Limb (tissue), 2 donors: ENCODE results near the gene ULBP2.

Experiments used
- DNase-seq, 2 donors: peaks; one replicate each; pipeline ENCODE4 v3.0.0-alpha.2; 2016; ENCODE audit errors: extremely low spot score in 2 of 2

Gene ULBP2

GRCh38 chr6:149941583-149942460 is at the start of gene ULBP2:
Gene ULBP2 (plus strand): TSS chr6:149942014. CDS start chr6:149942073, 59 bp downstream.
- peak; percentile 84 to 88 for DNase-seq

- no peak for DNase-seq
These were observed 46.7 kb upstream of the ULBP2 start for GRCh38 chr6:149895048-149895590.

- DNase-seq = no peak
These were observed 46.0 kb upstream of the ULBP2 start for GRCh38 chr6:149895833-149896271.

- DNase-seq = no peak
These were observed 45.3 kb upstream of the ULBP2 start for GRCh38 chr6:149896491-149896890.

GRCh38 chr6:149897015-149897697 is 44.7 kb upstream of the ULBP2 start:
- DNase-seq = no peak

GRCh38 chr6:149897855-149898744 is 43.7 kb upstream of the ULBP2 start, which contains the start of gene RAET1E:
Gene RAET1E (minus strand): TSS chr6:149898113. CDS start chr6:149890901, 7,212 bp downstream.
- DNase-seq = no peak

GRCh38 chr6:149898966-149899365 is 42.8 kb upstream of the ULBP2 start:
- DNase-seq = no peak

- no peak for DNase-seq
These were observed 42.3 kb upstream of the ULBP2 start for GRCh38 chr6:149899486-149899885.

GRCh38 chr6:149899926-149900619 is 41.7 kb upstream of the ULBP2 start:
- no peak for DNase-seq

GRCh38 chr6:149900620-149901443 is 41.0 kb upstream of the ULBP2 start:
- DNase-seq = no peak

- DNase-seq = peak in 1 of 2 donors; percentile 3
These were observed 40.2 kb upstream of the ULBP2 start for GRCh38 chr6:149901444-149902140.

- DNase-seq = peak in 1 of 2 donors; percentile 11
These were observed 37.7 kb upstream of the ULBP2 start for GRCh38 chr6:149903938-149904611.

GRCh38 chr6:149904661-149905370 is 37.0 kb upstream of the ULBP2 start:
- DNase-seq = peak in 1 of 2 donors; percentile 13

- DNase-seq = no peak
These were observed 36.4 kb upstream of the ULBP2 start for GRCh38 chr6:149905371-149905910.

- no peak for DNase-seq
These were observed 35.9 kb upstream of the ULBP2 start for GRCh38 chr6:149905911-149906371.

- DNase-seq = no peak
These were observed 35.4 kb upstream of the ULBP2 start for GRCh38 chr6:149906405-149906804.

- DNase-seq = no peak
These were observed 34.5 kb upstream of the ULBP2 start for GRCh38 chr6:149907317-149907716.
